ENCODE results near the gene E4F1. TPM values are rescaled to one million over a fixed set of nuclear protein-coding genes. Genes with fewer than 3 reads are reported as not detected.
"Not testable (repeated sequence)": the region's sequence is repeated elsewhere in the genome, so short reads cannot be mapped to it uniquely, and the experiment has no call there.

The E4F1 gene
- total RNA-seq, 2 donors from 2014 or later = 32.0 to 33.6 TPM

DNA sequence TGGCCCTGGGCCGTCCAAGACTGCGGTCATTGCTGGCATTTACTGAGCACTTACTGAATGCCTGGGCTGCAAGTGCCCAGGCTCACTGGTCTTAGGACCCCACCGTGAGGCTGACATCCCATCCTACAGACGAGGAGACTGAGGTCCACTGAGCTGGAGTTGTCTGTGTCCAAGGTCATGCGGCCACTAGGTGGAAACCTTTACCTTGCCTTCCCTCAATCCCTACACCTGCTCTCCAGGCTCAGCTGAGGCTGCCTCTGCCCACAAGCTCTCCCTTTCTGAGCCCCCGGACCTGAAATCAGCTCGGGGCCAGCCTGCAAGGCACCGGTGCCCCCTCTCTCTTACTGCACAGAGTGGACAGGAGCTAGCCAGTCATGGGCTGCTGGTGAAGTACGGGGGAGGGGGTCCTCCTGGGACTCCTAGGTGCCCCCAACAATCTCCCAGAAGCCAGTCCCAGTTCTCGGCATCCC, 28.5 kb upstream of the E4F1 start:
- peaks cover 29% of the 10 kb centered on the region for H3K27me3 Mint-ChIP-seq
- DNase-seq (peak in 1 of 3 donors; percentile 23), ATAC-seq (peak; percentile 73)
- H3K4me3 Mint-ChIP-seq = peak overlapping the region; percentile 63
- H3K9me3 ChIP-seq (ENCODE audit: control insufficient read depth, low read length, poor library complexity, severe bottlenecking) = no peaks in the 10 kb centered on the region
- H3K27ac Mint-ChIP-seq = no peak overlapping the region
- H3K4me1 Mint-ChIP-seq = peaks cover 6% of the 10 kb centered on the region
- no peaks in the 10 kb centered on the region for H3K36me3 Mint-ChIP-seq (ENCODE audit: low read depth)

DNA sequence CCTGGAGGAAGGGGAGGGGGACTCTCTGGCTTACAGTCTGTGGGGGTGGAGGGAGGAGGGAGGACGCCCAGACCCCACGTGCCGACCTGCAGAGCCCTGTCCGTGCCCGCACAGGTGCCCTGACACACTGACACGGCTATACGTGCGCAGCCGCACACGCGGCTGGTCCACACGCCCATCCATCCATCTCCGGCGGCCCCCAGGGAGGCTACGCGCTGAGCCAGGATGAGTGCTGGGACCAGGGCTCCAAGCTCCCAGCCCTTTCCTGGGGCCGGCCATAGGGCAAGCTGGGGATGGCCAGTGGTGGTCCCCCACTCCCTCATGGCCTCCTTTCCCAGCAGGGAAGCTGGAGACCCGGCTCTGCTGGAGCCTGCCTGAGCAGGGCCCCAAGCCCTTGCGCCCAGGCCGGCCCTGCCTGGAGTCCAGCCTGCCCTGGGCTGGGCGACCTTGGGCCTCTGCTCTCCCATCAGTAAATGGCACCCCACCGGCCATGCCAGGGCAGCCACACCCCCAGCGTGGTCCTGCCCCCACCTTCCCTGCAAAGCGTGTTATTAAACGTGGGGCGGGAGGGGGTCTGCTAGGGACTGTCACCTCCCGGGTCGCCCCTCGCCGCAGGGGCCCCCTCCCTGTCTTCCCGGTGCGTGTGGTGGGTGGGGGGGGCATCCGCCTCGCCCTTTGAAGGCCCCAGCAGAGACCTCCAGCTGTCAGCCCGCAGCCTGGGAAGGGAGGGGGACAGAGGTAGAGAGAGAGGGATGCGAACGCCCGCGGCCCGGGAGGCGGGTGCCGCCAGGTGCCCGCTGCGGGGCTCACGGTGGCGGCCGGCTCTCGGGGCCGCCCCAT, 27.8 kb upstream of the E4F1 start:
- Mint-ChIP-seq H3K27me3 (peaks cover 29% of the 10 kb centered on the region), H3K4me1 (peaks cover 6% of the 10 kb centered on the region), H3K4me3 (peak overlapping the region; percentile 57), H3K27ac (no peak overlapping the region), H3K36me3 (ENCODE audit: low read depth) (no peaks in the 10 kb centered on the region)
- ATAC-seq (peak; percentile 34), DNase-seq (no peak)
- no peaks in the 10 kb centered on the region for H3K9me3 ChIP-seq (ENCODE audit: control insufficient read depth, low read length, poor library complexity, severe bottlenecking)

DNA sequence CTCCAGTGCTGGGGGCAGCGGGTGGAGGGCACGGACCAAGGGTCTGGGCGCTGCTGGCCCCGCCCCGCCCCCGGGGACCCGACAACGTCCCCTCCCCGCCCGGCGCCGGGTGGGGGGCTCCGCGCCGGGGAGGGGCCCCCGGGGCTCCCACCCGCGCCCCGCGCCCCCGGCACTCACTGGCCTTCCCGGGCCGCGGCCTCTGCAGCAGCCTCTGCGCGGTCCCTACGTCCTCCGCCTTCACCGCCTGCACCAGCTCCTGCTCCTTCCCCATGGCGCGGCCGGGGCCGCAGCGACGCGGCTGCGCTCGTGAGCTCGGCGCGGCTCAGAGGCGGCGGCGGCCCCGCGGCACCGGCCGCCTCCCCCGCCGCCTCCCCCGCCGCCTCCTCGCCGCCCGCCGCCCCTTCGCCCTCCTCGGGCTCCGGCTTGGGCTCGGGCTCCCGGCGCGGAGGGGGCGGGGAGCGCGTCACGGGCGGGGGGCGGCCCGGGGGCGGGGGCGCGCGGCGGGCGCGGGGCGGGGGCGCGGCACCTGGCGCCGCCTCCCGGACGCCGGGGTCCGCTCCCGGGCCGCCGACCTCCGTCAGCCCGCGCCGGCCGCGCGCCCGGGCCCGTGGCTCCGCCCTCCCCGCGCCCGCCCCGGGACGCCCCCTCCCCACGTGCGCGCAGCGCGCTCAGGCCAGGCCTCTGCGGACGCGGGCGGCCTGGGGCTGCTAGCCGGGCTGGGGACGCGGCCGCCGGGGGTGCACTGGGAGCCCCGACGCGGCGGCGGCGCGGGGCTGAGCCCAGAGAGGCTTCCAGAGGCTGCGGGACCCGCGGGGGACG, 27.0 kb upstream of the E4F1 start, which contains the start of gene CASKIN1:
Gene CASKIN1 (minus strand): TSS at position 444 of the 819 bp plus-strand sequence. CDS start 173 bp downstream, at position 271.
- peak; percentile 55 for ATAC-seq
- Mint-ChIP-seq H3K4me3 (peak within 1 kb of the TSS; percentile 65), H3K36me3 (ENCODE audit: low read depth) (no peaks in the 10 kb centered on the region), H3K4me1 (peaks cover 6% of the 10 kb centered on the region), H3K27me3 (peaks cover 29% of the 10 kb centered on the region), H3K27ac (no peak within 1 kb of the TSS)
- H3K9me3 ChIP-seq (ENCODE audit: control insufficient read depth, low read length, poor library complexity, severe bottlenecking) = no peaks in the 10 kb centered on the region
- peak in 1 of 3 donors; percentile 19 for DNase-seq

DNA sequence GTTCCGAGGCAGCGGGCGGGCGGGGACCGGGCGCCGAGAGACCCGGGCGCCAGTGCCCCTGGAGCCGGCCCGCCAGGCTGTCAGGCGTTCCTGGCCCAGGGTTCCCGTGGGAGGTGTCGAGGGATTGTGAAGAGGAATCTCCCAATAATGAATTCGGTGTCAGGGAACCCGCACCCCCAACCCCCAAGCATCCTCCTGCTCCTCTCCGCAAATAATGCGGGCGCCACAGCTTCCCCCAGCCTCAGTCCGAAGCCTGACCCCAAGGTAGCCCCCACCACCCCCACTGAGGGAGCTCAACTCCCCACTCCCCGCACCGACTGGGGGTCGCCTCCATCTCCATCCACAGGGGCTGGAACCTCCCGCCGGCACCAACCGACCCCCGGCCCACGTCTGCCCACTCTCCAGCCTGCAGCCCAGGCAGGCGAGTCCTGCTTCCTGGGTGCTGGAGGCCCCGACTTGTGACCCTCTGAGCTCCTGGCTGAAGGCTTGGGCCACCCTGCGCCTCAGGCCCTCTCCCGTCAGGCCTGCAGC, 26.3 kb upstream of the E4F1 start:
- peaks cover 6% of the 10 kb centered on the region for H3K4me1 Mint-ChIP-seq
- ATAC-seq = no peak

DNA sequence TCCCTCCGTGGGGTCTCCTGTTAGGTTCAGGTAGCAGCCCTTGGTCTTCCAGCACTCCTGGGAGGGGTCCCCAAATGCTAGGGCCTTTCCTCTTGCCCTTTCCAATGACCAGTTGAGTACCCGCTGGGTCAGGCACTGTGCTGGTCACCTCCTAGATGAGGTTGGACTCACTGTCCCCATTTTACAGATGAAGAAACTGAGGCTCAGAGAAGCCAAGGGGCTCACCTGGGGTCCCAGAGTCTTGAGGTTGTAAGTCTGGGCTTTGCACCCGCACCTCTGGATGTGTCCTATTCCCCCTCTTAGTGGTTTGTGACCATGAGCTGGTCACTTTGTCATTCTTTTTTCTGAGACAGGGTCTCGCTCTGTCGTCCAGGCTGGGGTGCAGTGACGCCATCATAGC, 25.6 kb upstream of the E4F1 start:
- Mint-ChIP-seq H3K36me3 (ENCODE audit: low read depth) (no peaks in the 10 kb centered on the region), H3K27me3 (peaks cover 29% of the 10 kb centered on the region), H3K27ac (no peak overlapping the region), H3K4me3 (peak overlapping the region; percentile 64), H3K4me1 (peaks cover 6% of the 10 kb centered on the region)
- ATAC-seq (no peak), DNase-seq (no peak)
- no peaks in the 10 kb centered on the region for H3K9me3 ChIP-seq (ENCODE audit: control insufficient read depth, low read length, poor library complexity, severe bottlenecking)

More for the DNA sequence above, 26.3 kb upstream of the E4F1 start:
- no peaks in the 10 kb centered on the region for H3K36me3 Mint-ChIP-seq (ENCODE audit: low read depth)
- peaks cover 29% of the 10 kb centered on the region for H3K27me3 Mint-ChIP-seq
- no peaks in the 10 kb centered on the region for H3K9me3 ChIP-seq (ENCODE audit: control insufficient read depth, low read length, poor library complexity, severe bottlenecking)
- H3K27ac Mint-ChIP-seq = no peak overlapping the region
- H3K4me3 Mint-ChIP-seq = peak overlapping the region; percentile 64
- no peak for DNase-seq

DNA sequence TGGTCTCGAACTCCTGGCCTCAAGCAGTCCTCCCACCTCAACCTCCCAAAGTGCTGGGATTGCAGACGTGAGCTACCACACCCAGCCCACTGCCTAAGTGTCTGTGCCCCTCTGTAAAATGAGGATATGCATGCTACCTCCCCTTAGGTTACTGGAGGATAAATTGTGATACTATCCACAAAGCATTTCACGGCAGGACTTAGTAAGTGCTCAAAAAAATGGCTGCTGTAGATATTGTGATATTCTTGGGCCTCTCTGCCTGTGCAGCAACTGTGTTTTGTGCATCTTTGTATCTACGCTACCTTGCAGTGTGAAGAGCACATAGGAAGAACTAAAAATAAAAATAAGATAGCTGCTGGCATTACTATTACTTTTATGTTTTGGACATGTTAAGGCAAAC, 25.1 kb upstream of the E4F1 start:
- Mint-ChIP-seq H3K4me1 (peaks cover 6% of the 10 kb centered on the region), H3K4me3 (no peak overlapping the region), H3K27me3 (peaks cover 29% of the 10 kb centered on the region), H3K36me3 (ENCODE audit: low read depth) (no peaks in the 10 kb centered on the region), H3K27ac (no peak overlapping the region)
- no peak for ATAC-seq
- H3K9me3 ChIP-seq (ENCODE audit: control insufficient read depth, low read length, poor library complexity, severe bottlenecking) = no peaks in the 10 kb centered on the region
- DNase-seq = no peak

DNA sequence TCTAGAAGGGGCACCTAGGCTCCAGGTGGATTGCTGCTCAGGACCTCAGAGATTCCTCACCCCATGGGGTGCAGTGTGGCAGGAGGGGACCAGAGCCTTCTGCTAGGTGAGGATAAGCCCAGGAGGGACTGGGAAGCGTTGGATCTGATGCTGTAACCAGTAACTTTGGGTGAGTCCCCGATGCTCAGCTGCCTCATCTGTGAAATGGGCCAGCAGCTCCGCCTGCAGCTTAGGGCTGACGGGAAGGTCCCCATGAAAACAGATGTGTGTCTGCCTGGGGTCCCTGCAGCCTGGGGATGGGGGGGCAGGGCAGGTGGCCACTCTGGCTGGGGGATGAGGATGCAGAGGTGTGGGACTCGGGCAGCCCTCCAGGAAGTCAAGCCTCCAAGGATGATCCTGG, 24.3 kb upstream of the E4F1 start:
- peaks cover 6% of the 10 kb centered on the region for H3K4me1 Mint-ChIP-seq
- H3K4me3 Mint-ChIP-seq = no peak overlapping the region
- no peak overlapping the region for H3K27ac Mint-ChIP-seq
- H3K27me3 Mint-ChIP-seq = peaks cover 29% of the 10 kb centered on the region
- no peaks in the 10 kb centered on the region for H3K36me3 Mint-ChIP-seq (ENCODE audit: low read depth)
- ATAC-seq = no peak
- no peak for DNase-seq
- H3K9me3 ChIP-seq (ENCODE audit: control insufficient read depth, low read length, poor library complexity, severe bottlenecking) = no peaks in the 10 kb centered on the region

DNA sequence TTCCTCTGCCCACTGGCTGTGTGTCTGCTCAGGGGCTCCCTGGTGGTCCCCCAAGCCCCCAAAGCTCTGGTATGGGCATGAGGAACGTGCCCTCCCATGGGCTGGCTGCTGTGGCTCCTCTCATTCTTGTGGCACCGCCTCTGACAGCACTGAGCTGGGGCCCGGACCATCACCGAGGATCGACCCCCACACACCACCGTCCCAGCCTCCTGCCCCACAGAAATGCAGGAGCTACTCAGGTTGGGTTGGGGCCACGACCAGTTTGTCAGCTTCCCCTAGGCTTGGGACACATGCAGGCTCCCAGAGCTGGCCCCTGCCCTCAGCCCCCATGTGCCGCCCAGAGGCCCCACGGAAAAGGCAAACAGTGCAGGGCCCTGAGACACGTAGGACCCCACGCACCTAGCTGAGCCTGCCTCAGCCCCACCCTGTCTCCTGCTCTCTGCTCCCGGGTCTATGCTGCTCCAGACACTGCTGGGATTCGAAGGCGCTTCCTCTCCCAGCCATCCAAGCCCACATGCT, 23.7 kb upstream of the E4F1 start:
- H3K36me3 Mint-ChIP-seq (ENCODE audit: low read depth) = no peaks in the 10 kb centered on the region
- H3K9me3 ChIP-seq (ENCODE audit: control insufficient read depth, low read length, poor library complexity, severe bottlenecking) = no peaks in the 10 kb centered on the region
- ATAC-seq = no peak
- peaks cover 27% of the 10 kb centered on the region for H3K27me3 Mint-ChIP-seq
- H3K4me3 Mint-ChIP-seq = no peak overlapping the region
- no peak for DNase-seq
- H3K4me1 Mint-ChIP-seq = peaks cover 10% of the 10 kb centered on the region
- H3K27ac Mint-ChIP-seq = no peak overlapping the region

DNA sequence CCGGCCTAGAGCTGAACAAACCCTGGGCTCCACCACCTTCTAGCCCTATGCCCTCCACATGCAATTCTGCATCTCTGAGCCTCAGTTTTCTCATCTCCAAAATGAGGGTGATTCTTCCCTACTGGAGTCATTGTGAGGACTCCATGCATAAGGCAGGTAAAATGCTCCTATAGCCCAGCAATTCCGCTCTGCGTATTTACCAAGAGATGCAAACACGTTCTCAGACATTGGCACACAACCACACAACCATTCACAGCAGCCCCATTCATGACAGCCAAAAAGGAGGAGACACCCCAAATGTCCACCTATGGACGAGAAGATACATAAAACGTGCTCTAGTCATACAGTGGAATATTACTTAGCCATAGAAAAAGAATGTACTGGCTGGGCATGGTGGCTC, 23.1 kb upstream of the E4F1 start:
- Mint-ChIP-seq H3K4me3 (no peak overlapping the region), H3K27ac (no peak overlapping the region), H3K36me3 (ENCODE audit: low read depth) (no peaks in the 10 kb centered on the region), H3K4me1 (peaks cover 6% of the 10 kb centered on the region), H3K27me3 (peaks cover 20% of the 10 kb centered on the region)
- H3K9me3 ChIP-seq (ENCODE audit: control insufficient read depth, low read length, poor library complexity, severe bottlenecking) = no peaks in the 10 kb centered on the region
- DNase-seq (no peak), ATAC-seq (no peak)

DNA sequence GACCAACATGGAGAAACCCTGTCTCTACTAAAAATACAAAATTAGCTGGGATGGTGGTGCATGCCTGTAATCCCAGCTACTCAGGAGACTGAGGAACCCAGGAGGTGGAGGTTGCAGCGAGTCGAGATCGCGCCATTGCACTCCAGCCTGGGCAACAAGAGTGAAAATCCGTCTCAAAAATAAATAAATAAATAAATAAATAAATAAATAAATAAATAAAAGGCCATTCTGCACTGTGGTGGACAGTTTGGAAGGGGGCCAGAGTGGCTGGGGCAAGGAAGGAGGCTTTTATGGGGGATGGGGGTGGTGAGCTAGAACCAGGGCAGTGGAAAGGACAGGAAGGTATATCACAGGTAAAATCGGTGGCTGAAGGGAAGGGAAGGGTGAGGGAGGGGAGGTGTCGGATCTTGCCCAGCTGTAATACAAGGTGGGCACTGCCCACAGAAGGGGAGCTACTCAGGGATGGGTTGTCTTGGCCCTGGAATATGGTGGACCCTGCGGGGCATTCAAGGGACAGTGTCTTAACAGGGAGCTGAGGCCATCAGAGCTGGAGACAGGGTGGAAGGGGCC, 20.2 kb upstream of the E4F1 start:
- H3K27ac Mint-ChIP-seq; H3K4me3 Mint-ChIP-seq; H3K27me3 Mint-ChIP-seq; H3K36me3 Mint-ChIP-seq (ENCODE audit: low read depth); DNase-seq; ATAC-seq; H3K9me3 ChIP-seq (ENCODE audit: control insufficient read depth, low read length, poor library complexity, severe bottlenecking): not testable (repeated sequence)
- H3K4me1 Mint-ChIP-seq = peaks cover 14% of the 10 kb centered on the region

DNA sequence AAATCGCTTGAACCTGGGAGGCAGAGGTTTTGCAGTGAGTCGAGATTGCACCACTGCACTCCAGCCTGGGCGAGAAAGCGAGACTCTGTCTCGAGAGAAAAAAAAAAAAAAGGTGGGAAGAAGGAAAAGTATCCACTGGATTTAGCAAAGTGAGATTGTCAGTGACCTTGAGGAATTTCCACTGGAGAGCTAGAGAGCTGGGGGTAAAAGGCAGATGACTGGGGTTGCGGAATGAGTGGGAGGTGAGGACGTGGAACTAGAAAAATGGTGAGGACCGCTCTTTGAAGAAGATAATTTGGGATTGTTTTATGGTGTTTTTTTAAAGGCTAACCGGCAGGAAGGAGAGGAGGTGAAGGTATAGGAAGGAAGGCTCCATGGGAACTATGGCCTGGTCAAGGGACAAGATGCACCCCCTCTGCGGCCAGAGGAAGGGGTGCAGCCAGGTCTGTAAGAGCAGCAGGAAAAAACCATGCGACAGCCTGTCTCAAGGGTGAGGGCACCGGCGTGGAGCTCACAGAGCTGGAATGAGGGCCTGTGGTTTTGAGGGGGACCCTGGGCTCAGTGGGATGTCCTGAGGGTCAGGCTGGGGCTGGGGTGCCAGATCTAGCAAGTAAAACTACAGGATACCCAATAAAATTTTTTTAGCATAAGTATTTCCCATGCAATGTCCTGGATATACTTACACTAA, 18.8 kb upstream of the E4F1 start:
- ATAC-seq (no peak), DNase-seq (no peak)
- Mint-ChIP-seq H3K36me3 (ENCODE audit: low read depth) (peaks cover 6% of the 10 kb centered on the region), H3K4me1 (peaks cover 14% of the 10 kb centered on the region), H3K27ac (peak overlapping the region; percentile 82), H3K4me3 (peak overlapping the region; percentile 80), H3K27me3 (no peaks in the 10 kb centered on the region)
- H3K9me3 ChIP-seq (ENCODE audit: control insufficient read depth, low read length, poor library complexity, severe bottlenecking) = no peaks in the 10 kb centered on the region

All from T-helper 17 cell (primary cell).